Memory B cell (primary cell): ENCODE measurements around the gene NEO1.

Experiments
- ATAC-seq: fragments of 150-1000 bp; cut with Tn5 transposase; 2 replicates; pipeline ENCODE4 v1.10.0; 2021; ENCODE audit warnings: low read depth, mild to moderate bottlenecking, moderate library complexity
- DNase-seq, 2 donors: peaks; one replicate each; pipeline ENCODE4 v3.0.0; 2022; ENCODE audit warnings: low spot score in 2 of 2
- H3K27ac Mint-ChIP-seq: one replicate; pipeline ENCODE4 v1.8.0; 2022; ENCODE audit warnings: mild to moderate bottlenecking, moderate library complexity, mixed read lengths
- H3K27me3 Mint-ChIP-seq: one replicate; pipeline ENCODE4 v1.8.0; 2022; ENCODE audit warnings: mixed read lengths
- H3K36me3 Mint-ChIP-seq: one replicate; pipeline ENCODE4 v1.8.0; 2022; ENCODE audit warnings: mild to moderate bottlenecking, mixed read lengths
- H3K4me1 Mint-ChIP-seq: one replicate; pipeline ENCODE4 v1.8.0; 2022; ENCODE audit warnings: mixed read lengths
- H3K4me3 Mint-ChIP-seq: one replicate; pipeline ENCODE4 v1.8.0; 2022; ENCODE audit warnings: mild to moderate bottlenecking, moderate library complexity, mixed read lengths
- H3K9me3 Mint-ChIP-seq: one replicate; pipeline ENCODE4 v1.8.0; 2022; ENCODE audit warnings: mixed read lengths

The NEO1 gene

DNA sequence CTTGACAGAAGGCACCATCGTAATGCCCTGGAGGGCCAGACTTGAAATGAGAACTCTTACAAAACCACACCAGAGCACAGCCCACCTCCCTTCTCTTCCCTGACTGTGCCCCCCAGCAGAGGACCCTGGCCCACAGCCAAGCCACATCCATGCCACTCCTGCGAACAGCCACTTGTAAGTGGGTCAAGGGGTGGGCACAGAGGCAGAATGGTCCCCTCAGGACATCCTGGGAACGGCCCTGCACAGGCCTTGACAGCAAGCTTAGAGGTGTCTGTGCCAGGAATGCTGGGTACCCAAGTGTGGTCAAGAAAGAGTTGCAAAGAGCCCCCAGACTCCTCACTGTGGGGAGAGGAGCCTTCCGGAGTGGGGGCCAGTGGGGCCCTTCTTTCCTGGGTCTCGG, 283.2 kb downstream of the NEO1 start:
- H3K4me1 Mint-ChIP-seq: no peaks in the 10 kb centered on the region
- DNase-seq (no peak), ATAC-seq (no peak)
- no peak overlapping the region for H3K27ac Mint-ChIP-seq
- peaks cover 6% of the 10 kb centered on the region for H3K27me3 Mint-ChIP-seq
- H3K9me3 Mint-ChIP-seq: no peaks in the 10 kb centered on the region
- H3K4me3 Mint-ChIP-seq: no peak overlapping the region
- H3K36me3 Mint-ChIP-seq: no peaks in the 10 kb centered on the region

DNA sequence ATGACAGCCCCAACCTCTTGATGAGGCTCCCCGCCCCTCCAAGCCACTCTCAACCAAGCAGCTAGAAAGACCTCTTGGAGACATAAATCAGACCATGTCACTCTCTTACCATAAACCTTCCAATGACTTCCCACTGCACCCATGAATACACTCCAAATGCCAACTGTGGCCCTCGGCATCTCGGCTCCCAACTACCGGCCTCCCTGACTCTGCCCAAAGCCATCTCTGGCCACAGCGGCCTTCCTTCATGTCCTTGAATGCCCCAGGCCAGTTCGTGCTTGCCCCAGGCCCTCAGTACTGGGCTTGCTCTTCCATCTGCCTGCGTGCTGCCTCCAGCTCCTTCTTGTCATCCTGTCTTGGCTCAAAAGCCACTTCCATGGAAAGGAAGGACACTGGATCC, 284.5 kb downstream of the NEO1 start:
- peaks cover 6% of the 10 kb centered on the region for H3K27me3 Mint-ChIP-seq
- DNase-seq: no peak
- ATAC-seq: no peak
- H3K4me3 Mint-ChIP-seq: no peak overlapping the region
- no peaks in the 10 kb centered on the region for H3K4me1 Mint-ChIP-seq
- no peak overlapping the region for H3K27ac Mint-ChIP-seq
- no peaks in the 10 kb centered on the region for H3K36me3 Mint-ChIP-seq
- no peaks in the 10 kb centered on the region for H3K9me3 Mint-ChIP-seq

DNA sequence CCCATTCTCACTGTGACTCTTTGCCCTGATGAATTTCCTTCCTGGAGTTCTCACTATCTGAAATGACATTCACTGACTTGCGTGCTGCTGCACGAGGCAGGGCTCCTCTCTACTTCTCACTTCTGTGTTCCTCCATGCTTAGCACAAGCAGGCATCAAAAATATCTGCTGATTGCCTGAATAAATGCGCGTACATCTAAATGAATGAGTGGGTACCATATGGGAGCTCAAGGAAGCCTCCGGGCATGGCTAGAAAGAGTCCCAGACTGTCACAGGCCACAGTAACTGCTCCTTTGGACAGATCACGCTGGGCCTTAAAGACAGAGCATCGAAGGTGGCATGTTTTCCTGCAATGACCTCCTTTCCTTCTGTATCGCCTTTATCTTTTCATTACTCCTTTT, 284.9 kb downstream of the NEO1 start:
- H3K27me3 Mint-ChIP-seq: peaks cover 6% of the 10 kb centered on the region
- no peaks in the 10 kb centered on the region for H3K36me3 Mint-ChIP-seq
- H3K4me1 Mint-ChIP-seq: no peaks in the 10 kb centered on the region
- no peak for ATAC-seq
- no peak overlapping the region for H3K4me3 Mint-ChIP-seq
- DNase-seq: no peak
- H3K27ac Mint-ChIP-seq: no peak overlapping the region
- H3K9me3 Mint-ChIP-seq: no peaks in the 10 kb centered on the region

- H3K4me1 Mint-ChIP-seq: no peaks in the 10 kb centered on the region
- no peaks in the 10 kb centered on the region for H3K36me3 Mint-ChIP-seq
- no peak for ATAC-seq
- H3K27ac Mint-ChIP-seq: no peak overlapping the region
- peaks cover 6% of the 10 kb centered on the region for H3K27me3 Mint-ChIP-seq
- DNase-seq: no peak
- peaks cover 2% of the 10 kb centered on the region for H3K9me3 Mint-ChIP-seq
- no peak overlapping the region for H3K4me3 Mint-ChIP-seq
These were observed 285.8 kb downstream of the NEO1 start for GRCh38 chr15:73338058-73338457.

- Mint-ChIP-seq H3K36me3 (no peaks in the 10 kb centered on the region), H3K9me3 (peaks cover 2% of the 10 kb centered on the region), H3K4me3 (no peak overlapping the region), H3K27me3 (peaks cover 10% of the 10 kb centered on the region), H3K27ac (no peak overlapping the region), H3K4me1 (no peaks in the 10 kb centered on the region)
- ATAC-seq (no peak), DNase-seq (no peak)
These were observed 286.5 kb downstream of the NEO1 start for GRCh38 chr15:73338606-73339374.

GRCh38 chr15:73340502-73341192, 288.4 kb downstream of the NEO1 start:
- ATAC-seq (no peak), DNase-seq (no peak)
- Mint-ChIP-seq H3K4me3 (no peak overlapping the region), H3K27me3 (peaks cover 8% of the 10 kb centered on the region), H3K36me3 (no peaks in the 10 kb centered on the region), H3K4me1 (no peaks in the 10 kb centered on the region), H3K27ac (no peak overlapping the region), H3K9me3 (peaks cover 2% of the 10 kb centered on the region)

- H3K36me3 Mint-ChIP-seq: no peaks in the 10 kb centered on the region
- H3K27ac Mint-ChIP-seq: no peak overlapping the region
- ATAC-seq (no peak), DNase-seq (no peak)
- peaks cover 2% of the 10 kb centered on the region for H3K9me3 Mint-ChIP-seq
- H3K4me1 Mint-ChIP-seq: no peaks in the 10 kb centered on the region
- no peak overlapping the region for H3K4me3 Mint-ChIP-seq
- H3K27me3 Mint-ChIP-seq: peaks cover 8% of the 10 kb centered on the region
These were observed 289.8 kb downstream of the NEO1 start for GRCh38 chr15:73341886-73342600.

GRCh38 chr15:73344056-73344455, 291.8 kb downstream of the NEO1 start:
- H3K9me3 Mint-ChIP-seq: peaks cover 2% of the 10 kb centered on the region
- H3K36me3 Mint-ChIP-seq: no peaks in the 10 kb centered on the region
- H3K4me3 Mint-ChIP-seq: no peak overlapping the region
- H3K4me1 Mint-ChIP-seq: no peaks in the 10 kb centered on the region
- DNase-seq (no peak), ATAC-seq (no peak)
- no peak overlapping the region for H3K27ac Mint-ChIP-seq
- peaks cover 7% of the 10 kb centered on the region for H3K27me3 Mint-ChIP-seq

DNA sequence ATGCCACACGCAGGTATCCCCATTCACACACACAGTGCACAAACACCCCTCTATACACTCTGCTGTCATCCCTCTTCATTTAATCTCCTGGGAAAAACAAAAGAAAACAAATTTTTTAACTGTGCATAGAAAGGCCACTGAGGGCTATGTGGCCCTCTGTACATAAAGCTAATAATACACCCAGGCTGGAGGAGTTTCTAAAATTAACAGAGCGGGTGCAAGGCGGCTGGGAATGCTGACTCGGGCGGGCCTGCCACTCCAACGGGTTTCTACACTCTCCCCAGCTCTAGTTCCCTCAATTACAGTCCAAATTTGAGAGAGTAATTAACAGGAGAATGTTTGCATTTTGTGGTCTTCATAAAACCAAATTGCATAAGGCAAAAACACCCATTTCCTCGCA, 293.4 kb downstream of the NEO1 start:
- peaks cover 2% of the 10 kb centered on the region for H3K9me3 Mint-ChIP-seq
- no peak for ATAC-seq
- peaks cover 7% of the 10 kb centered on the region for H3K27me3 Mint-ChIP-seq
- no peak for DNase-seq
- no peaks in the 10 kb centered on the region for H3K4me1 Mint-ChIP-seq
- H3K27ac Mint-ChIP-seq: no peak overlapping the region
- no peaks in the 10 kb centered on the region for H3K36me3 Mint-ChIP-seq
- no peak overlapping the region for H3K4me3 Mint-ChIP-seq

- no peak overlapping the region for H3K27ac Mint-ChIP-seq
- peaks cover 7% of the 10 kb centered on the region for H3K27me3 Mint-ChIP-seq
- H3K9me3 Mint-ChIP-seq: peaks cover 2% of the 10 kb centered on the region
- H3K4me1 Mint-ChIP-seq: no peaks in the 10 kb centered on the region
- DNase-seq (peak; percentile 44 to 59), ATAC-seq (peak; percentile 43)
- no peak overlapping the region for H3K4me3 Mint-ChIP-seq
- H3K36me3 Mint-ChIP-seq: no peaks in the 10 kb centered on the region
These were observed 294.6 kb downstream of the NEO1 start for GRCh38 chr15:73346735-73347312.

DNA sequence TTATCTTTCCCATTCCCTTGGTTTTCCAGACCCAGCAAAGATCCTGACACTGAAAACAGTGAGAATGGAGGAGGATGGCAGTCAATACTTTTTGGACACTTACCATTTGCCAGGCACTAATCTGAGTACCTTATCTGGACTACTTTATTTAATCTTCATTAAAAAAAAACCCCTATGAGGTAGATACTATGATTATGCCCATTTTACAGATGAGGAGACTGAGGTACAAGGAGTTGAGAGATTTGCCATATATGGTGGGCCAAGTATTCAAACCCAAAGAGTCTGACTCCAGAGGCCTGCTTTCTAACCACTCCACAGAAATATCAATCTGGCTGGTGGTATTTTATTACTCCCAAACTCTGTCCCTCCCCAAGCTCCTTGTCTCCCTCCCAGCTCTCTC, 296.9 kb downstream of the NEO1 start:
- no peaks in the 10 kb centered on the region for H3K9me3 Mint-ChIP-seq
- H3K27ac Mint-ChIP-seq: no peak overlapping the region
- H3K36me3 Mint-ChIP-seq: no peaks in the 10 kb centered on the region
- peaks cover 3% of the 10 kb centered on the region for H3K27me3 Mint-ChIP-seq
- no peaks in the 10 kb centered on the region for H3K4me1 Mint-ChIP-seq
- ATAC-seq (no peak), DNase-seq (no peak)
- no peak overlapping the region for H3K4me3 Mint-ChIP-seq

GRCh38 chr15:73352082-73352481, 299.8 kb downstream of the NEO1 start:
- Mint-ChIP-seq H3K27ac (no peak overlapping the region), H3K4me1 (no peaks in the 10 kb centered on the region), H3K4me3 (no peak overlapping the region), H3K27me3 (peaks cover 5% of the 10 kb centered on the region), H3K9me3 (no peaks in the 10 kb centered on the region), H3K36me3 (no peaks in the 10 kb centered on the region)
- ATAC-seq: no peak
- DNase-seq: no peak

- Mint-ChIP-seq H3K4me3 (no peak overlapping the region), H3K4me1 (no peaks in the 10 kb centered on the region), H3K9me3 (no peaks in the 10 kb centered on the region), H3K27ac (no peak overlapping the region), H3K36me3 (no peaks in the 10 kb centered on the region), H3K27me3 (peaks cover 5% of the 10 kb centered on the region)
- no peak for DNase-seq
- ATAC-seq: no peak
These were observed 301.5 kb downstream of the NEO1 start for GRCh38 chr15:73353734-73354133.

DNA sequence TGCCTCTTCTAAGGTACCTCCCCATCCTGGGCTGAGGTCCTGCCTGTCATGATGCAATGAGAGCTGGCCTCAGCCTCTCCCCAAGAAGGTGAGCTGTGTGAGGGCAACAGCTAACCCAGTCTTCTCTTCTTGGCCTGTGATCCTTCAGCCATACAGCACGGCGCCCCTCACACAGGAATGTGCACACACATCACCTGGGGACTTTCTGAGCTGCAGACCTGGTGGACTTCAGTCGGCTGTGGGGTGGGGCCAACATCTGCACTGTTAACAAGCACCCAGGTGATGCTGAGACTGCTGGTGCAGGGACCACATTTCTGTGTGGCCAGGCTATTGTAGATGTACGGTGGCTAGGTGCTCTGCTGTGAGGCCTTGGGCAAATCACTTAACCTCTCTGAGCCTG, 302.0 kb downstream of the NEO1 start:
- H3K4me3 Mint-ChIP-seq: no peak overlapping the region
- H3K27ac Mint-ChIP-seq: no peak overlapping the region
- DNase-seq (no peak), ATAC-seq (no peak)
- no peaks in the 10 kb centered on the region for H3K9me3 Mint-ChIP-seq
- no peaks in the 10 kb centered on the region for H3K36me3 Mint-ChIP-seq
- peaks cover 3% of the 10 kb centered on the region for H3K27me3 Mint-ChIP-seq
- H3K4me1 Mint-ChIP-seq: no peaks in the 10 kb centered on the region
